GM18868 (cell line): ENCODE measurements around the gene SSNA1.
A peak's percentile ranks its signal among the peaks of the same experiment; 100 is the strongest.

Source experiments
- ATAC-seq: cut with Tn5 transposase; IDR thresholded peaks from one replicate; pipeline ENCODE4 v1.9.1; 2021; ENCODE audit warnings: mild to moderate bottlenecking, moderate library complexity; ENCODE audit not compliant: unreplicated experiment

The SSNA1 gene

GRCh38 chr9:137150617-137151457 is 37.6 kb upstream of the SSNA1 start:
- peak; percentile 47 for ATAC-seq

- ATAC-seq, result no peak
These were observed 35.6 kb upstream of the SSNA1 start for GRCh38 chr9:137152844-137153405.

- ATAC-seq, result peak; percentile 37
These were observed 31.7 kb upstream of the SSNA1 start for GRCh38 chr9:137156567-137157375.

- no peak for ATAC-seq
These were observed 30.7 kb upstream of the SSNA1 start for GRCh38 chr9:137157618-137158415.

- no peak for ATAC-seq
These were observed 29.9 kb upstream of the SSNA1 start for GRCh38 chr9:137158625-137159024.

GRCh38 chr9:137159105-137160053 is 29.1 kb upstream of the SSNA1 start:
- ATAC-seq, result no peak

- ATAC-seq, result no peak
These were observed 28.4 kb upstream of the SSNA1 start for GRCh38 chr9:137160054-137160425.

- ATAC-seq, result no peak
These were observed 27.5 kb upstream of the SSNA1 start for GRCh38 chr9:137160716-137161557.

GRCh38 chr9:137161558-137162486 is 26.7 kb upstream of the SSNA1 start:
- no peak for ATAC-seq

GRCh38 chr9:137162505-137163364 is 25.7 kb upstream of the SSNA1 start:
- ATAC-seq, result no peak

GRCh38 chr9:137163365-137163715 is 25.1 kb upstream of the SSNA1 start:
- ATAC-seq, result no peak

- no peak for ATAC-seq
These were observed 24.7 kb upstream of the SSNA1 start for GRCh38 chr9:137163805-137164204.

GRCh38 chr9:137164370-137165249 is 23.9 kb upstream of the SSNA1 start:
- ATAC-seq, result no peak

GRCh38 chr9:137165250-137165836 is 23.1 kb upstream of the SSNA1 start:
- no peak for ATAC-seq

- ATAC-seq, result no peak
These were observed 21.9 kb upstream of the SSNA1 start for GRCh38 chr9:137166380-137167229.
